Stimulated activated CD4-positive, alpha-beta T cell treated with anti-CD3 and anti-CD28 coated beads, Interleukin-2, amount 100 ng/mL, for 48 hours (primary cell): Measurements from ENCODE around the gene CNTROB.

Experiments
- DNase-seq, 2 donors: peaks; one replicate each; pipeline ENCODE4 v3.0.0-alpha.2; 2020

Gene CNTROB, protein sequence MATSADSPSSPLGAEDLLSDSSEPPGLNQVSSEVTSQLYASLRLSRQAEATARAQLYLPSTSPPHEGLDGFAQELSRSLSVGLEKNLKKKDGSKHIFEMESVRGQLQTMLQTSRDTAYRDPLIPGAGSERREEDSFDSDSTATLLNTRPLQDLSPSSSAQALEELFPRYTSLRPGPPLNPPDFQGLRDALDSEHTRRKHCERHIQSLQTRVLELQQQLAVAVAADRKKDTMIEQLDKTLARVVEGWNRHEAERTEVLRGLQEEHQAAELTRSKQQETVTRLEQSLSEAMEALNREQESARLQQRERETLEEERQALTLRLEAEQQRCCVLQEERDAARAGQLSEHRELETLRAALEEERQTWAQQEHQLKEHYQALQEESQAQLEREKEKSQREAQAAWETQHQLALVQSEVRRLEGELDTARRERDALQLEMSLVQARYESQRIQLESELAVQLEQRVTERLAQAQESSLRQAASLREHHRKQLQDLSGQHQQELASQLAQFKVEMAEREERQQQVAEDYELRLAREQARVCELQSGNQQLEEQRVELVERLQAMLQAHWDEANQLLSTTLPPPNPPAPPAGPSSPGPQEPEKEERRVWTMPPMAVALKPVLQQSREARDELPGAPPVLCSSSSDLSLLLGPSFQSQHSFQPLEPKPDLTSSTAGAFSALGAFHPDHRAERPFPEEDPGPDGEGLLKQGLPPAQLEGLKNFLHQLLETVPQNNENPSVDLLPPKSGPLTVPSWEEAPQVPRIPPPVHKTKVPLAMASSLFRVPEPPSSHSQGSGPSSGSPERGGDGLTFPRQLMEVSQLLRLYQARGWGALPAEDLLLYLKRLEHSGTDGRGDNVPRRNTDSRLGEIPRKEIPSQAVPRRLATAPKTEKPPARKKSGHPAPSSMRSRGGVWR

DNA sequence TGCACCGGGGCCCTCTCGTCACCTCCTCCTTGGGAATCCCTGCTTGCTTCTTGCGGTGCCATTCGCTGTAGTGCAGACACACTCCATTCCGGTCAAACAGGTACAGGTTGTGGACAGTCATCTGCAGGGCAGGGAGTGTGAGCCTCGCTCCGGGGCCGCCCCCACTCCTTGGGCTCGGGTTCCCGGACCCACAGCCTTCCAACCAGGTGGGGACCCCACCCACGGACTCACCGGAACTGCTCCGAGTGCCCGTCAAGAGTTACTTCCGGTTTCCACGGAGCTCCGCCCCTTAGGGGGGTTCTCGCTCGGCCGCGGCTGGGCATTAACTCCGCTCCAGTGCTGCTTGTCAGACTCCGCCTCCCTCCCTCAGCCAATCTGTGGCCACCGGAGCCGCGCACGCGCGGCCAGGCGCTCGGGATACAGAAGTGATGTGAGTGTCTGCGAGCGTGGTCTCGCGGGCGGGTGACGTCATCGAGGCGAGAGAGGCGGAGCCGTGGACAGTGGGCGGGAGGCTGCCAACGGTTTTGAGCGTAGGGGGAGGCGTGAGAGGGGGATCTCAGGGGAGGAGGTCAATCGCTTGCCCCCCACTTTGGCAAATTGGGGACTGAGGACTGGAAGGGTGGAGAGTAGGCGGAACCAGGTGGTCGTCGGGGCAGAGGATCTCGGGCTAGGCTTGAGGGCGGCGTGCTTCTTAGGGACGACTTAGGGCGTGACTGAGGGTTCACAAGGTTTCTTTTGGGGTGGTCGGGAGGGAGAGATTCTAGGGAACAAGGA lies at the start of gene CNTROB, which contains the start of gene TRAPPC1:
TSS of gene CNTROB (plus strand) at position 498 of the 774 bp plus-strand sequence. CDS start 874 bp downstream, outside the sequence.
TSS of gene TRAPPC1 (minus strand) at position 238 of the 774 bp plus-strand sequence. CDS start at position 121, 117 bp downstream.
- DNase-seq = peak; percentile 99

DNA sequence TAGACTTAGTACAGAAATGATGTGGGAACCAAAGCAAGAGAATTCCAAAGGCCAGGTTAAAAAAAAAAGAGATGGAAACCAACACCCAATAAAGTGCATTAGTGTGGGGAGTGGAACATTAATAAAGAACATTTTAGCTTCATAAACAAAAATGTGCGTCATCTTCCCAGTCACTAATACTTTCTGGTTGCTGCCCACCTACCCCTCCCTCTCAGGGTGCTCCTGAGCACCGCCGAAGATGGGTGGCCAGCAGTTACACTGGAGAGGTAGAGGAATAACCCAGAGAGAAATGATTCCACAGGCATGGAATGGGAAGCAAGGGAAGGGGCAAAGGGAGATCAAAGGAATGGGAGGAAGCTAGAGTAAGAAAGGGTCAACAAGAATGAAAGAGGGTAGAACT lies 49.4 kb upstream of the CNTROB start:
- no peak for DNase-seq

- peak in 1 of 2 donors; percentile 21 for DNase-seq
Measured at GRCh38 chr17:7883781-7884386, 48.1 kb upstream of the CNTROB start.

GRCh38 chr17:7884581-7885366 lies 47.2 kb upstream of the CNTROB start:
- peak in 1 of 2 donors; percentile 20 for DNase-seq

DNA sequence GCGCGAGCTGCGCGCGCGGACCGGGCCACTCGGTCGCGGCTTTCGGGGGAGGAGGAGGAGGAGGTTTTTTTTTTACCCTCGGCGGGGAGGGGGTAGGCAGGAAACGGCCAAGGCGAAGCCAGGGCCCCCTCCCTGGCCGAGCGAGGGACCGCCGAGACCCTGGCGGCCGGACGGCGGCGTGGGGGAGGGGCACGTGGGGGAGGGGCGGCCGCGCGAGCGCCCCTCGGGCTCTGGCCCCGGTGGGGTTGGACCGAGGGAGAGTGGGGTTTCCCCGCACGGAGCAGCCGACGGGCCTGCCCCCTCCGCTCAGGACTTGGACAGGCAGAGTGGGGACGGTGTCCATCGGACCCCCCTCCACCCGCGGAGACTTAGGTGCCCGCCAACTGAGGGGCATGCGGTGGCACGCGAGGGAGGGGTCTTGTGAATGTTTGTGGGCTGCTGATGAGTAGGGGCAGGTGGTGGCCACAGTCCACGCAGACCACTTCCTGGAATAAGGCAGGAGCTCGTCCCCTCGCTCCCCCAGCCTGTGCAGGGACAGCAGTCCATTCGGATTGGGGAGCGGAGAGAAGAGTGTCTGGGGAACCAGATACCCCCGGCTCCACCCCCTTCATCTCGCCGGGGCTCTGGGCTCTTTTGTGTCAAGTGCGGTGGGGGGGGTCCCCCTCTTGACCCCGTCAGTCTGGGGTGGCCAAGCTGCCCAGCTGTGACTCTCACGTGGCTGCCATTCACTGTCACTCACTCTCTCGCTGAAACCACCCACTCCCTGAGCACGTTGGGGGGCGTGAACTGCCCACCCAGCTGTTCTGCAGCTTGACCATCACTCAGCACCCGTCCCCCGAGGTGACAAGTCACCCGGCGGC lies 46.4 kb upstream of the CNTROB start:
- DNase-seq = peak; percentile 22 to 27

DNA sequence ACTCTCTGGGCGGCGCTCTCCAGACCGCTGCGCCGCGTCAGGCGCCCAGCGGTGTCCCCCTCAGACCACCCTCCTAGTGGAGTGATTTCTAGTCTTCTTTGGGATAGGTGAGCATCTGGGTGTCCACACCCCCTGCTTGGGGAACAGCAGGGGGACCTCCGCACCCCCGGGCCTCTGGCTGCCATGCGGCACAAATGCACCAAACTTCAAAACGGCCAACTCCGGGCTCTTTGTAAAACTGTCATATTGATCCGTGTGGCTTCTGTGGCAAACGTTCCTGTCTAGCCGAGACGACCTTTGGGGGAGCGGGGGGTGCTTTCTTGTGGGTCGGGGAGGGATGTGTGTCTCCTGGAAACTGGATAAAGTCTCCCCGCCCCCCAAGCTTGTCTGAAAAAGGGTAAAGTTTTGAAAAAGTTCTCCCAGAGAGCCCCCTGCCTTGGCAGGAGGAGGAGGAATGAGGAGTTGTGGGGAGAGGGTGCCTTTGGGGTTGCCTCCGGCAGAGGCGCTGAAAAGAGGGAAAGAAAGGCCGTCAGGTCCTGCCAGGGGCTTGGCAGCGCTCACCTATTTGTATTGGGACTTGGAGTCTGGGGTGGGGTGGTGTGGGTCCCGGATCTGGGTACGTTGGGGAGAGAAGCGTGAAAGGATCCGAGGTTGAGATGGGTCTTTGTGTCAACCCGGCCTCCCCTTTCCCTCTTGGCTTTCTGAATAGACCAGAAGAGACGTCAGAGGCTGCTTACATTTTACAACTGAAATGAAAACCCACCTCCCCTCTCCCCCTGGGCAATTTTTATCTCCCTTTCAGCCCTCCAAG lies 45.6 kb upstream of the CNTROB start:
- peak; percentile 34 to 35 for DNase-seq

DNA sequence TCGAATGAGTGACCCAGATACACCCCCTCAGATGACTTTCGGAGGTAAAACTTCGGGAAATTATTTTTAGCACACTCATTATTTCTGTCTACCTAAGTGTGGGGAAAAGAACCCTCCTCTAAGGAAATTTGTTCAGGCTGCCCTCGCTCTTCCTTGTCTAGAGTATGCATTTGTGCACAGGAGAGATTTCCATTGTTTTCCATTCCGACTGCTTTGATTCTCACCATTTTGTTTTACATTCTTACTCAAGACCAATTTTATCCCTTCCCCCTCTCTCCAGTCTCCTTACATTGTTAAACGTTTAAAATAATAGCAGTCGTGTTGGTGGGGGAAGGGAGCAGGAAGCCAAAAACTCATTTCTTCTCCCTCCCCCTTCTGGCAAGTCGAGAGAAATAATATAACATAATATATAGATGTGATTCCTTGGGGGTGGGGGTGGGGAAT lies 44.9 kb upstream of the CNTROB start:
- DNase-seq = no peak

- peak; percentile 72 to 79 for DNase-seq
Measured at GRCh38 chr17:7887482-7888183, 44.4 kb upstream of the CNTROB start.

DNA sequence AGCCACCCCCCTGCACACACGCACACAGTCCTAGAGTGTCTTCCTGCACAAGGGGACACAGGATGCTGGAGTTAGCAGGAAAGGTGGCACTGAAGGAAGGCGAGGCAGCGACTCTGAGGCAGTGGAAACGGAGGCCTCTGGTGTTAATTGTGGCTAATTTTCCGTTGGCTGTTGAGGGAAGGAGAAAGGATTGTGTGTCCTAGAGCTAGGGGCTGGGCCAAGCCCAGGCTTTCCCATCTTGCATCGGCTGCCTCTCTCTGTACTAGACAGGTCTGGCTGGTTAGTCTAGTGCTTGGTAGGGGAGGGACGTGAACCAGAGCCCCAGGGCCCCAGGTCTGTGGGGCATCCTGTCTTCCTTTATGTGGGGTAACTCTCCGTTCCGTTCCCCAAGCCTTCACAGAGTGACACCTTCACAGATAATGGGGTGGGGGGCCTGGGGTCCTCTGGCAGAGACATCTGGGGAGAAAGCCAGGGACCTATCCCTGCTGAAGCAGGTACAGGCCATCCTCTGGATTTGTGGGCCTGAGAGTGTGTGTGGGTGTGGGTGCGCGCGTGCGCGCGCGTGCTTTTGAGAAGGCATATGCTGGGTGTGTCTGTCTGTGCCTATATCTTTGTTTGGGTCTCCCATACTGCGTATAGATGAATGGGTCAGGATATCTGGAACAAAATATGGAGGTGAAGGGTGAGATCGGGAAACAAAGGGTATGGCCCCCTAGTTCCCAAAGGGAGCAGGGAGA lies 43.7 kb upstream of the CNTROB start, which contains the start of gene CHD3:
TSS of gene CHD3 (plus strand) at position 606 of the 737 bp plus-strand sequence. CDS start 212 bp downstream, outside the sequence.
- peak; percentile 49 for DNase-seq

- DNase-seq = peak; percentile 29 to 40
Measured at GRCh38 chr17:7889166-7889955, 42.6 kb upstream of the CNTROB start.

DNA sequence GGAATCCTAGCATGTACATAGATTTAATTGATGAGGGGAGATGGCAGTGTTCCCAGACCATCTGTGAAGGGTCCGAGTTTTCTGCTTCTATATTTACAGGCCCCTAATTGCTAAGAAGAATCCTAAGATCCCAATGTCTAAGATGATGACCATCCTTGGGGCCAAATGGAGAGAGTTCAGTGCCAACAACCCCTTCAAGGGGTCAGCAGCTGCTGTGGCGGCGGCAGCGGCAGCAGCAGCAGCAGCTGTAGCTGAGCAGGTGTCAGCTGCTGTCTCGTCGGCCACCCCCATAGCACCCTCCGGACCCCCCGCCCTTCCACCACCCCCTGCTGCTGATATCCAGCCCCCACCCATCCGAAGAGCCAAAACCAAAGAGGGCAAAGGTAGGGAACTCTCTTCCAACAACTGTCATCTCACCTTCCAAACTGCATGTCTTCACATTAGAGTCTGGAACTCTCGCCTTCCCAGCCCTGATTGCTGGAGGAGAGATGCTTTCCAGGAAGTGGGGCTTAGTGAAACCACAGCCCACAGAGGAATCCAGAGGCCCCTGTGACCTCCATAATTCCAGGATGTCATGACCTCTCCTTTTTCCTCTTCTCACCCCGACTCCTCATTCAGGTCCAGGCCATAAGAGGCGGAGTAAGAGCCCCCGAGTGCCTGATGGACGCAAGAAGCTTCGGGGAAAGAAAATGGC lies 38.7 kb upstream of the CNTROB start:
- no peak for DNase-seq

GRCh38 chr17:7894226-7894625 lies 37.8 kb upstream of the CNTROB start:
- DNase-seq = no peak

GRCh38 chr17:7894866-7895265 lies 37.1 kb upstream of the CNTROB start:
- no peak for DNase-seq

GRCh38 chr17:7897090-7897489 lies 34.9 kb upstream of the CNTROB start:
- no peak for DNase-seq

- no peak for DNase-seq
Measured at GRCh38 chr17:7897773-7898172, 34.2 kb upstream of the CNTROB start.
